Trophoblast cell (in vitro differentiated cells and primary cell): ENCODE data around the gene BTG4.

Experiments used
- DNase-seq, 2 donors: peaks; one replicate each; pipeline ENCODE4 v3.0.0-alpha.2; 2016
- H2AFZ ChIP-seq: 2 replicates; pipeline ENCODE4 v1.6.1; 2013; ENCODE audit warnings: low read length, moderate library complexity, mild to moderate bottlenecking; ENCODE audit not compliant: insufficient read depth, poor library complexity
- H2AK5ac ChIP-seq: 2 replicates; pipeline ENCODE4 v1.6.1; 2013; ENCODE audit warnings: mild to moderate bottlenecking, low read length
- H2BK120ac ChIP-seq: 2 replicates; pipeline ENCODE4 v1.6.1; 2013; ENCODE audit warnings: low read length, mild to moderate bottlenecking, moderate library complexity; ENCODE audit not compliant: insufficient read depth, poor library complexity
- H2BK12ac ChIP-seq: 2 replicates; pipeline ENCODE4 v1.6.1; 2013; ENCODE audit warnings: mild to moderate bottlenecking, low read length, moderate library complexity
- H2BK5ac ChIP-seq: 2 replicates; pipeline ENCODE4 v1.6.1; 2013; ENCODE audit warnings: low read length, low read depth, moderate library complexity, mild to moderate bottlenecking; ENCODE audit not compliant: poor library complexity
- H3K14ac ChIP-seq: 2 replicates; pipeline ENCODE4 v1.6.1; 2013; ENCODE audit warnings: mild to moderate bottlenecking, low read length
- H3K18ac ChIP-seq: 2 replicates; pipeline ENCODE4 v1.6.1; 2013; ENCODE audit warnings: mild to moderate bottlenecking, low read length
- H3K23ac ChIP-seq: 2 replicates; pipeline ENCODE4 v1.6.1; 2013; ENCODE audit warnings: low read length
- H3K27ac ChIP-seq: 2 replicates; pipeline ENCODE4 v1.5.1; 2013; ENCODE audit warnings: low read depth, mild to moderate bottlenecking, inconsistent platforms, low read length, moderate library complexity
- H3K27me3 ChIP-seq: 2 replicates; pipeline ENCODE4 v1.6.1; 2013; ENCODE audit warnings: inconsistent platforms, mild to moderate bottlenecking, low read length, moderate library complexity; ENCODE audit not compliant: insufficient read depth
- H3K36me3 ChIP-seq, 2 experiments: 1 replicate in 1 of 2; 2 replicates in 1 of 2; pipeline ENCODE4 v1.6.1; 2013; ENCODE audit warnings: low read length in 2 of 2, mild to moderate bottlenecking in 2 of 2, moderate library complexity in 1 of 2; ENCODE audit not compliant: insufficient read depth in 2 of 2, control insufficient read depth in 1 of 2
- H3K4ac ChIP-seq: 2 replicates; pipeline ENCODE4 v1.6.1; 2013; ENCODE audit warnings: low read depth, mild to moderate bottlenecking, low read length, moderate library complexity
- H3K4me1 ChIP-seq, 2 experiments: 1 replicate in 1 of 2; 2 replicates in 1 of 2; pipeline ENCODE4 v1.6.1; 2013; ENCODE audit warnings: low read length in 2 of 2, mild to moderate bottlenecking in 2 of 2, moderate library complexity in 1 of 2; ENCODE audit not compliant: insufficient read depth in 2 of 2, control insufficient read depth in 1 of 2
- H3K4me2 ChIP-seq: 2 replicates; pipeline ENCODE4 v1.6.1; 2013; ENCODE audit warnings: inconsistent platforms, mild to moderate bottlenecking, low read length, moderate library complexity
- H3K4me3 ChIP-seq: 2 replicates; pipeline ENCODE4 v1.5.1; 2013; ENCODE audit warnings: mild to moderate bottlenecking, low read depth, low read length, inconsistent platforms
- H3K79me1 ChIP-seq: one replicate; pipeline ENCODE4 v1.6.1; 2013; ENCODE audit warnings: low read length
- H3K79me2 ChIP-seq: 2 replicates; pipeline ENCODE4 v1.6.1; 2013; ENCODE audit warnings: low read length, mild to moderate bottlenecking; ENCODE audit not compliant: control insufficient read depth, insufficient read depth, poor library complexity
- H3K9ac ChIP-seq: 2 replicates; pipeline ENCODE4 v1.6.1; 2013; ENCODE audit warnings: mild to moderate bottlenecking, low read length
- H3K9me3 ChIP-seq: 2 replicates; pipeline ENCODE4 v1.6.1; 2013; ENCODE audit warnings: low read depth, mild to moderate bottlenecking, control low read depth, inconsistent platforms, low read length; ENCODE audit not compliant: insufficient read depth
- H4K12ac ChIP-seq: 2 replicates; pipeline ENCODE4 v1.6.1; 2013; ENCODE audit warnings: low read depth, mild to moderate bottlenecking, low read length, moderate library complexity
- H4K8ac ChIP-seq: 2 replicates; pipeline ENCODE4 v1.6.1; 2013; ENCODE audit warnings: low read depth, mild to moderate bottlenecking, low read length, moderate library complexity
- H4K91ac ChIP-seq: one replicate; pipeline ENCODE4 v1.6.1; 2013; ENCODE audit warnings: low read depth, mild to moderate bottlenecking, low read length, moderate library complexity
- WGBS: extraction: QIAGEN DNeasy Blood & Tissue Kit; methylation state at CpG from one replicate; pipeline ENCODE4 v1.1.7; 2013; ENCODE audit warnings: missing lambda C conversion rate; ENCODE audit not compliant: insufficient read length, insufficient coverage; ENCODE audit errors: extremely low coverage; 5-methylcytosine and 5-hydroxymethylcytosine counted together

The BTG4 gene

GRCh38 chr11:111456086-111456858 lies 55.9 kb downstream of the BTG4 start:
- Histone ChIP-seq H3K18ac (no peak overlapping the region), H3K79me2 (no peaks in the 10 kb centered on the region), H2BK5ac (no peak overlapping the region), H3K4me3 (no peak overlapping the region), H3K4me2 (no peak overlapping the region), H2BK12ac (no peak overlapping the region), H3K4ac (no peak overlapping the region), H4K12ac (no peak overlapping the region), H2BK120ac (no peak overlapping the region), H2AFZ (no peak overlapping the region), H3K27ac (no peak overlapping the region), H3K27me3 (no peaks in the 10 kb centered on the region), H4K91ac (no peak overlapping the region), H3K36me3 (no peaks in the 10 kb centered on the region), H3K79me1 (no peaks in the 10 kb centered on the region), H3K23ac (no peak overlapping the region), H4K8ac (no peak overlapping the region), H3K9ac (no peak overlapping the region), H3K4me1 (peaks cover 0 to 2% of the 10 kb centered on the region in 2 experiments), H3K9me3 (peaks cover 3% of the 10 kb centered on the region), H2AK5ac (no peak overlapping the region), H3K14ac (no peak overlapping the region)
- WGBS: no CpG with 5 or more reads among the region's 16 CpGs
- no peak for DNase-seq

- H3K4me2 ChIP-seq: no peak overlapping the region
- H4K8ac ChIP-seq: no peak overlapping the region
- no peak overlapping the region for H3K14ac ChIP-seq
- no peak overlapping the region for H3K18ac ChIP-seq
- peak overlapping the region; percentile 8 for H3K4me3 ChIP-seq
- no peak overlapping the region for H2BK12ac ChIP-seq
- H3K27me3 ChIP-seq: no peaks in the 10 kb centered on the region
- no peak overlapping the region for H2AK5ac ChIP-seq
- no CpG with 5 or more reads among the region's 21 CpGs for WGBS
- DNase-seq: no peak
- H3K9ac ChIP-seq: no peak overlapping the region
- no peak overlapping the region for H2BK120ac ChIP-seq
- no peak overlapping the region for H2AFZ ChIP-seq
- H4K91ac ChIP-seq: peak overlapping the region; percentile 15
- no peak overlapping the region for H3K27ac ChIP-seq
- no peaks in the 10 kb centered on the region for H3K36me3 ChIP-seq
- peaks cover 0 to 2% of the 10 kb centered on the region in 2 experiments for H3K4me1 ChIP-seq
- no peaks in the 10 kb centered on the region for H3K79me1 ChIP-seq
- peaks cover 3% of the 10 kb centered on the region for H3K9me3 ChIP-seq
- H2BK5ac ChIP-seq: no peak overlapping the region
- no peak overlapping the region for H3K23ac ChIP-seq
- H3K79me2 ChIP-seq: no peaks in the 10 kb centered on the region
- no peak overlapping the region for H3K4ac ChIP-seq
- H4K12ac ChIP-seq: no peak overlapping the region
These were observed 56.7 kb downstream of the BTG4 start for GRCh38 chr11:111455291-111456085.

- no peak overlapping the region for H3K4ac ChIP-seq
- peaks cover 3% of the 10 kb centered on the region for H3K9me3 ChIP-seq
These were observed 57.5 kb downstream of the BTG4 start for GRCh38 chr11:111454561-111455192.

GRCh38 chr11:111452817-111453552 lies 59.2 kb downstream of the BTG4 start:
- peaks cover 3% of the 10 kb centered on the region for H3K9me3 ChIP-seq
- no peak overlapping the region for H3K23ac ChIP-seq
- no peak overlapping the region for H3K4me2 ChIP-seq
- no peak overlapping the region for H2BK12ac ChIP-seq
- H3K4me3 ChIP-seq: no peak overlapping the region
- H4K8ac ChIP-seq: no peak overlapping the region
- H3K27ac ChIP-seq: no peak overlapping the region
- no peaks in the 10 kb centered on the region for H3K79me1 ChIP-seq
- H3K14ac ChIP-seq: no peak overlapping the region
- no peak for DNase-seq
- no peaks in the 10 kb centered on the region for H3K27me3 ChIP-seq
- no CpG with 5 or more reads among the region's 10 CpGs for WGBS
- peaks cover 0 to 2% of the 10 kb centered on the region in 2 experiments for H3K4me1 ChIP-seq
- H3K79me2 ChIP-seq: no peaks in the 10 kb centered on the region
- H2BK120ac ChIP-seq: no peak overlapping the region
- no peak overlapping the region for H2AK5ac ChIP-seq
- H2BK5ac ChIP-seq: no peak overlapping the region
- H4K12ac ChIP-seq: no peak overlapping the region
- no peaks in the 10 kb centered on the region for H3K36me3 ChIP-seq
- H3K9ac ChIP-seq: no peak overlapping the region
- no peak overlapping the region for H3K18ac ChIP-seq
- H2AFZ ChIP-seq: no peak overlapping the region
- H4K91ac ChIP-seq: no peak overlapping the region
- no peak overlapping the region for H3K4ac ChIP-seq

More at GRCh38 chr11:111454561-111455192, 57.5 kb downstream of the BTG4 start:
- Histone ChIP-seq H4K12ac (no peak overlapping the region), H3K18ac (no peak overlapping the region), H2AK5ac (no peak overlapping the region), H3K27me3 (no peaks in the 10 kb centered on the region), H2BK5ac (no peak overlapping the region), H3K4me2 (peak overlapping the region; percentile 32), H4K91ac (peak overlapping the region; percentile 15), H2AFZ (no peak overlapping the region), H3K79me2 (no peaks in the 10 kb centered on the region), H3K79me1 (no peaks in the 10 kb centered on the region), H2BK120ac (no peak overlapping the region), H3K36me3 (no peaks in the 10 kb centered on the region), H3K27ac (no peak overlapping the region), H3K4me3 (no peak overlapping the region), H3K4me1 (peaks cover 0 to 2% of the 10 kb centered on the region in 2 experiments), H3K14ac (no peak overlapping the region), H2BK12ac (no peak overlapping the region), H3K9ac (no peak overlapping the region), H4K8ac (no peak overlapping the region), H3K23ac (no peak overlapping the region)
- no CpG with 5 or more reads among the region's 11 CpGs for WGBS
- DNase-seq: peak; percentile 22 to 63
